Thoracic aorta (tissue), 2 donors: ENCODE data around the gene CBX2. TPM values are rescaled to one million over a fixed set of nuclear protein-coding genes. Genes with fewer than 3 reads are reported as not detected.
A peak's percentile ranks its signal among the peaks of the same experiment; 100 is the strongest.

Experiments used
- ATAC-seq: fragments of 150-250 bp; one replicate; pipeline ENCODE4 v1.8.0; 2017; ENCODE audit warnings: low read depth; ENCODE audit not compliant: insufficient number of reproducible peaks, low FRiP score
- DNase-seq: peaks from one replicate; pipeline ENCODE4 v3.0.0-alpha.2; 2020; ENCODE audit warnings: low spot score
- H3K27ac ChIP-seq, 2 donors: fragments of 200-600 bp; sonication (generic); 1 replicate in 1 of 2; 2 replicates in 1 of 2; pipeline ENCODE4 v1.5.1; 2016; ENCODE audit warnings: mild to moderate bottlenecking in 2 of 2, moderate library complexity in 2 of 2
- H3K27me3 ChIP-seq: fragments of 200-600 bp; sonication (generic); replicated peaks from 2 replicates; pipeline ENCODE4 v1.6.0; 2016; ENCODE audit warnings: mild to moderate bottlenecking; ENCODE audit not compliant: insufficient read depth
- H3K36me3 ChIP-seq: fragments of 200-600 bp; sonication (generic); one replicate; pipeline ENCODE4 v1.5.1; 2016
- H3K4me1 ChIP-seq, 2 donors: fragments of 200-600 bp; sonication (generic); 1 replicate in 1 of 2; 2 replicates in 1 of 2; pipeline versions ENCODE4 v1.5.1 to v1.6.0; 2016; ENCODE audit warnings: low read depth in 2 of 2, mild to moderate bottlenecking in 1 of 2; ENCODE audit not compliant: control insufficient read depth in 1 of 2
- H3K4me3 ChIP-seq: fragments of 200-600 bp; sonication (generic); 2 replicates; pipeline ENCODE4 v1.5.1; 2016; ENCODE audit warnings: mild to moderate bottlenecking
- H3K9me3 ChIP-seq: fragments of 200-600 bp; sonication (generic); 2 replicates; pipeline ENCODE4 v1.5.1; 2016
- total RNA-seq, 2 donors: library from RNA; depleted of rRNA; stranded (reverse); fragments of >200 nt; gene quantifications; one replicate each; pipeline versions ENCODE4 v1.1.0 to v1.2.3, GENCODE V29; 2016
- TF ChIP-seq, protein P1 (sequence below): fragments of 200-600 bp; sonication (generic); IDR thresholded peaks from one replicate; pipeline ENCODE4 v1.5.1; 2019; ENCODE audit warnings: antibody characterized with exemption

The CBX2 gene
- total RNA-seq, 2 donors from 2014 or later, result 0.14 TPM; not detected in 1

DNA sequence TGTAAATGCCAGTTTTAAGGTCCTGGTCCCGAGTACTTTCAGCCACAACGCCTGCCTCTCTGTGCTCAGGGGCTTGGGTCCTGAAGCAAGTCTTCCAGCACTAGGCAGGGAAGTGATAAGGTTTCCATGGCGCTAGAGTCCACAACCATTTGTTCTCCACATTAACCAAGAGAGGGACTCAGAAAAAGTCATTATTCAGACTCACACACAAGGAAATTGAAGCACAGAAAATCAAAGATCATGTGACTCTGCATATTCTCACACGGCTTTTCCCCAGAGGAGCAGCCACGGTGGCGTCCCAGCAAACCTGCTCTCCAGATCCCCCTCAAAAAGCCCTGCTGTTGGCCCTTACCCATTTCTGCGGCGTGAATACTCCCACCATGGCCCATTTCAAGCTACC, 37.5 kb upstream of the CBX2 start:
- Histone ChIP-seq H3K4me3 (no peak overlapping the region), H3K36me3 (no peaks in the 10 kb centered on the region), H3K27me3 (no peaks in the 10 kb centered on the region), H3K9me3 (no peaks in the 10 kb centered on the region), H3K27ac (no peak overlapping the region), H3K4me1 (peaks cover 3 to 8% of the 10 kb centered on the region in 2 donors)
- TF ChIP-seq, protein P1, sequence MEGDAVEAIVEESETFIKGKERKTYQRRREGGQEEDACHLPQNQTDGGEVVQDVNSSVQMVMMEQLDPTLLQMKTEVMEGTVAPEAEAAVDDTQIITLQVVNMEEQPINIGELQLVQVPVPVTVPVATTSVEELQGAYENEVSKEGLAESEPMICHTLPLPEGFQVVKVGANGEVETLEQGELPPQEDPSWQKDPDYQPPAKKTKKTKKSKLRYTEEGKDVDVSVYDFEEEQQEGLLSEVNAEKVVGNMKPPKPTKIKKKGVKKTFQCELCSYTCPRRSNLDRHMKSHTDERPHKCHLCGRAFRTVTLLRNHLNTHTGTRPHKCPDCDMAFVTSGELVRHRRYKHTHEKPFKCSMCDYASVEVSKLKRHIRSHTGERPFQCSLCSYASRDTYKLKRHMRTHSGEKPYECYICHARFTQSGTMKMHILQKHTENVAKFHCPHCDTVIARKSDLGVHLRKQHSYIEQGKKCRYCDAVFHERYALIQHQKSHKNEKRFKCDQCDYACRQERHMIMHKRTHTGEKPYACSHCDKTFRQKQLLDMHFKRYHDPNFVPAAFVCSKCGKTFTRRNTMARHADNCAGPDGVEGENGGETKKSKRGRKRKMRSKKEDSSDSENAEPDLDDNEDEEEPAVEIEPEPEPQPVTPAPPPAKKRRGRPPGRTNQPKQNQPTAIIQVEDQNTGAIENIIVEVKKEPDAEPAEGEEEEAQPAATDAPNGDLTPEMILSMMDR, result no peak
- ATAC-seq, result no peak
- no peak for DNase-seq

DNA sequence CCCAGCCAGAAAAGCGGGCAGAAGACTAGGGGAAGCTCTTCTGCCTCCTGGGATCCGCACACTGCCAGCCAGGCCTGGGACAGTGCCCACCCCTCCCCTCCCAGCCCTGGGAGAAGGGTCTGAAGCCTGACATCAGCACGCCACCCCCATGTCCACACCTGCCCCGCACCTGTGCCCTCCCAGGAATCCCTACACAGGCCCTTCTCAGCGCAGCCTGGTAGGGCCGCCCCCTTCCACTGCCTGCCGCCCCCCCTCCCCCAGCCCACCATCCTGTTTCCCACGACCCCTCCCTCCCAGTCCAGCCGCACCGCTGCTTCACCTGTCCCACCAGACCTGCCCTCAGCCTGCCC, 36.6 kb upstream of the CBX2 start:
- H3K4me1 ChIP-seq, result peaks cover 3 to 8% of the 10 kb centered on the region in 2 donors
- H3K27ac ChIP-seq, result no peak overlapping the region
- peaks cover 1% of the 10 kb centered on the region for H3K27me3 ChIP-seq
- no peak for DNase-seq
- H3K36me3 ChIP-seq, result no peaks in the 10 kb centered on the region
- TF ChIP-seq, protein P1, result no peak
- no peak overlapping the region for H3K4me3 ChIP-seq
- ATAC-seq, result no peak
- no peaks in the 10 kb centered on the region for H3K9me3 ChIP-seq

DNA sequence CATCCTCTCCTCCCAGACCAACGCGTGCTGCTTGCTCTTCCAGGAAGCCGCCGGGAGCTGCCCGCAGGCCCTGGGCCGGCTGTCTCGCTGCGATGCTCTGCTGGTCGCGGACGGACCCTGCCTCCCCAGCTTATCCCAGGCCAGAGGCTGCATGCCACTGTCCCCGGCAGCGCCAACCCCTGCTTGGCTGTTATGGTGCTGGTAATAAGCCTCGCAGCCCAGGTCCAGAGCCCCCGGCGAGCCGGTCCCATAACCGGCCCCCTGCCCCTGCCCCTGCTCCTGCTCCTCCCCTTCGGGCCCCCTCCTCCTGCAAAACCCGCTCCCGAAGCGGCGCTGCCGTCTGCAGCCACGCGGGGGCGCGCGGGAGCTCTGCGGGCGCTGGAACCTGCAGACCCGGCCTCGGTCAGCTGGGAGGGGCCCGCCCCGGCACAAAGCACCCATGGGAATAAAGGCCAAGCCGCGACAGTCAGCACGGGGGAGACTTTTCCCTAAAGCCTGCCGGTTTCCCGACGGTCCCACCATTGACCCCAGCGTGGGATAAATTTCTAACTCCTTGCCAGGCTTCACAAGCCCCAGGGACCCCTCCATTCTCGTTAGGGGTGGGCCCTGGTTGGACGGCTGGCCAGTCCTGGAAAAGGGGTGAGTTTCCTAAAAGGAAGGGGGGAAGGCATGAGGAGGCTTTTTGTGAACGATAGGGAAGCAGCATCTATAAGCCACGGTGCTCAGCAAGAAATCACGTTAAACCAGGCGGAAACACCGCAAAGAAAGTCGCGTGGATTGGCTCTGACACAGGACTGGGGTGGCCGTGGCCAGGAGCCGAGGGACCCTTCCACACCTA, 36.0 kb upstream of the CBX2 start:
- no peaks in the 10 kb centered on the region for H3K9me3 ChIP-seq
- TF ChIP-seq, protein P1, result peak; percentile 96
- H3K4me1 ChIP-seq, result peaks cover 3 to 8% of the 10 kb centered on the region in 2 donors
- DNase-seq (no peak), ATAC-seq (no peak)
- peak overlapping the region; percentile 38 for H3K4me3 ChIP-seq
- peaks cover 7% of the 10 kb centered on the region for H3K27me3 ChIP-seq
- no peaks in the 10 kb centered on the region for H3K36me3 ChIP-seq
- no peak overlapping the region for H3K27ac ChIP-seq

DNA sequence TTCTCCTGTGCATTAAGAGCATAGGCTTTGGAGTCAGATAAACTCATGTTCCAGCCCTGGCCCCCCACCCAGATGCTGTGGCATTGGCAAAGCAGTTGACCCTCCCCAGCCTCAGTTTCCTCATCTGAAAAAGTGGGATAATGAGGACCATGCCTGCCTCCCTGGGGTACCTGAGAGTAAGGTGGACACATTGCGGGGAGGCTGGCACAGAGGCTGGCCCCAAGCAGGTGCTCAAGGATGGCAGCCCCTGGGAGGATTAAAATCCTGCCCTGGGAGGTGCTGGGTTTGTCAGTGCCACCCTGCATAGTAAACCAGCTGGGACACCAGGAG, 35.4 kb upstream of the CBX2 start:
- Histone ChIP-seq H3K36me3 (no peaks in the 10 kb centered on the region), H3K4me1 (peaks cover 3 to 14% of the 10 kb centered on the region in 2 donors), H3K4me3 (no peak overlapping the region), H3K27me3 (peaks cover 13% of the 10 kb centered on the region), H3K9me3 (no peaks in the 10 kb centered on the region), H3K27ac (no peak overlapping the region)
- DNase-seq (no peak), ATAC-seq (no peak)
- TF ChIP-seq, protein P1, result no peak

DNA sequence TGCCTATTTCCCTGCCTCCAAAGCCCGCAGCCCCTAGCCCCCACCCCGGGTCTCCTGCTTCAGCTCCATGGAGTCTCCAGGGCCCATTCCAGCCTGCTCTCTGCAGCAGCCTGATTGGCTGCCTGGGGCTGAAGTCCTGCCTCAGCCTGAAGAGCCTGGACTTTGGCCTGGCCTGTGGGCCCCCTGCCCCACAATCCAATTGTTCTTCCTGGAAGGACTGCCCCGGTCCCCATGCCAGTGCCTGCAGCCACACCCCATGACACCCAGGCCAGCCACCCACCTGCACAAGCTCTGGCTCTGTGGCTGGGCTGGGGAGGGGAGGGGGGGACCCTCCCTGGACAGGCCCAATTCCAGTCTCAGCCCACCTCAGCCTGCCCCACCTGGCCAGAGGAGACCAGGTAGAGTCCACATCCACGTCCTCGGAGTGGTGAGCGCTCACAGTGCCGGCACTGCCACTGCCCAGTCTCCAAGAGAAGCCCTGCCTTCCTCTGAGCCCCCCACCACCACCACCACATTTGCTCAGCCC, 34.9 kb upstream of the CBX2 start:
- ATAC-seq, result no peak
- H3K4me1 ChIP-seq, result peaks cover 3 to 16% of the 10 kb centered on the region in 2 donors
- no peak overlapping the region for H3K4me3 ChIP-seq
- no peaks in the 10 kb centered on the region for H3K9me3 ChIP-seq
- no peak for DNase-seq
- H3K27ac ChIP-seq, result no peak overlapping the region
- H3K27me3 ChIP-seq, result peaks cover 18% of the 10 kb centered on the region
- H3K36me3 ChIP-seq, result no peaks in the 10 kb centered on the region
- TF ChIP-seq, protein P1, result no peak
